Pons (tissue), 1 donor: ENCODE data around the gene HIC2.
"Not testable (repeated sequence)": the region's sequence is repeated elsewhere in the genome, so short reads cannot be mapped to it uniquely, and the experiment has no call there.

Experiments used
- DNase-seq: peaks from one replicate; pipeline ENCODE4 v3.0.0-alpha.2; 2016; ENCODE audit warnings: low spot score

Gene HIC2

DNA sequence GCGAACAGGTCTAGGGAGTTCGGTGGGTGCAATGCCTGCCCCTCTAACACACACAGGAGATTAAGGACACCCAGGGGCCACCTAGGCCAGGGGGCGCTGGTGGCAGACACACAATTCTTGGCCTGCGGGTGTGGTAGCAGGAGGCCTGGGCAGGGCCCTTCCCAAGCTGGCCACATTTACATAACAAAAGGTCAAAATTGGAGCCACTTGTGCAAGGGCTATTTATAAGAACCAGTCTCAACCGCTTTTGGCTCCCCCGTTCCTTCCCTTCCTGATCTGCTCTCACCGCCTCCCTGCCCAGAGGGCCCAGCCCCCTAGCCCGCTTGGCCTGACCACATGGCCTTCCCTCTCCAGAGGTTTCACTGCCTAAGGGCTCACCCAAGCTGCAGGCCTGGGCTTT is 75.1 kb downstream of the HIC2 start:
- not testable (repeated sequence) for DNase-seq

DNA sequence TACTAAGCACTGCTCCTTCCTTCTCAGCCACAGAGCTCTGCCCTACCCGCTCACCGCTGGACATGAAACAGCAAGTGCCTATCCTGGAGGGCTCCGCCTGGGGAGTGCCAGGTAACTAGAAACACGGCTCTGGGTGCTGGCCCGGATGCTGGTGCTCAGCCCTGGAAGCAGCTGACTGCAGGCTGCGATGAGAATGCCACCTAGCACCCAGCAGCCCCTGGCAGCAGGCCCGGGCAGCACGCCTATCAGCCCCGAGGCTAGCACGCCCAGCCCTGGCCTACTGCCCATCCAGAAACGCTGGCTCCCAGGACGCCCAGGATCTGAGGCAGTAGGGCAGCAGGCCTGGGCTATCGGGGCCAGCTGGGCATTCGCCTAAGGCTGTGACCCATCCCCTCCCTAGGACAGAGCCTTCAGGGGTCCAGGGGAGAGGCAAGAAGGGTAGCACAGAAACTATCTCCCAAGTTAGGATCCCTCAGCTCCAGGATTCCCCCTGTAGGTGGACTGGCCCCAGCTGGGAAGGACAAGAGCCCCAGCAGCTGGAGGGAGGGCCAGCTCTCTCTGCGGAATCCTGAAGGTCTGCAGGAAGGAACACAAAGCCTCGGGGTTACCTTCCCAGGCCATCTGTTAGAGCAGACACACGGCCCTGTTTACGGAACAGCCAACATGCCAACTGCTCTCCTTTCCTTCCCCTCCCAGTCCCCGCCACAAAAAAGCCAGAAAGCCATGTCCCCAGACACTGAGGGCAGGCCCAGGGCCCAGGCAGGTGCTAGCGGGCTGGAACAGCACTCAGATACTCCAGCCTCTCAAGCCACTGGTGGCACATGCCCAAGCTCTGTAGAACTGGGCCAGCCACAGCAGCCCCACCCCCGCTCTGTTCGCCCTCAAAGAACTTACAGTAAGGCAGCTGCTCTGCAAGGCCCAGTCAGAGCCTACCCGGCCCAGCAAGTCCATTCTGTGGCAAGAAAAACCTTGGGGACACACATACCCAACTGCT is 76.9 kb downstream of the HIC2 start:
- not testable (repeated sequence) for DNase-seq

- DNase-seq = not testable (repeated sequence)
These were observed 80.8 kb downstream of the HIC2 start for GRCh38 chr22:21497984-21498383.

DNA sequence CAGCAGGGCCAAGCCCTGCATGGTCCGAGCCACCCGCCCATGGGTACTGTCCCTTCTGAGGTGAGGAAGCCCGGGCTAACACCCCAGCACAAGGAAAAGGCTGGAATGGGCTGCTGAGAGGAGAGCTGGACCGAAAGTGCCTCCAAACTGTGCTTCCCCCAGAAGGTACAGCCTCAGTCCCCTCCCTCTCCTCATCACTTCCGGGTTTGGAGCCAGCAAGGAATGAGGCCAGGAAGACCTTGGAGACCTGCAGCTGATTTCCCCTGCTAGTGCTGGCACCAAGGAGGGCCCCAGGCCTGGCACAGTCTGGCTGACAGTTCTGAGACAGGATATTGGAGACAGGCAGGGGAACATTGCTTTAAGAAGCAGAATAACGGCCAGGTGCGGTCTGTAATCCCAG is 81.3 kb downstream of the HIC2 start:
- DNase-seq = not testable (repeated sequence)

DNA sequence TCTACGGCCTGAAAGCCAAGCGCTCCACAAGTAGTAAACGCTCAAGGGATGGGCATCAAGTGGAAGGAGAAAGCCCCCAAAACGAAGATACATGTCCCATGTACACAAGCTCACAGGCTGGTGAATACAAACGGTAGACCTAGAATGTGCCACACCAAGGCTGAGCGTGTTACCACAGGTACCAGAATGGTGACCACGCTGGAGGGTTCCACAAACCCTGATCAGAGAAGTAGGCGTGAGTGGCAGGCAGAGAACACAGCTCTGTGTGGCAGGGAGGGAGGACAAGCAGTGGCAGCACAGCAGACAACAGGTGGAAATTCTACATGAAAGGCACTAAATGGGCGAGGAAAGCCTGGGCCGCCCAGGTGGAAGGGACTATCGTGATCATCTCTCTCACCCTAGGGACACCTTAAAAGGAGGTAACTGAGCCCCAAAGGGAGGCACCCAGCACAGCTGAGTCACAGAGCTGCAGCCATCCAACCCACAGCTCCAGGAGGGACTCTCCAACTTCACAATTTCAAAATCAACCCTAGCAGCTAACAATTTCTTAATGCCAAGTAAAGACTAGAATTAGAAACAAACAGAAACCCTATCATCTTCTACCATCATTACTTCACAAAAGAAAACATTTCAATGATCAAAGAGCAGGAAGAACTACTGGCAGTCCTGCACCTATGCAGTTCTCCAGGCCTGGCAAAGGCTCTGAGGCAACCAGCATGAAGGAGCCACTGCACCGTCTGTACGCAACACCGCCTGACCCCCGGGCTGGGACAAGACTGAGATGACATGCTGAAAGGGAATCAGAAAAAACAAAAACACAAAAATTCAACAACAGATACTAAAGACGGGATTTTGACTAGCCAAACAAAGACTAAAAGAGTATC is 82.7 kb downstream of the HIC2 start:
- DNase-seq = not testable (repeated sequence)
